ENCODE results near the gene TANGO6.

Gene TANGO6

GRCh38 chr16:68873635-68874471 lies 30.5 kb downstream of the TANGO6 start:
- DNase-seq, result no peak
- Histone ChIP-seq H3K9me3 (no peaks in the 10 kb centered on the region), H3K27me3 (no peaks in the 10 kb centered on the region), H3K36me3 (no peaks in the 10 kb centered on the region; the same call in none of the 2 replicates), H3K4me3 (ENCODE audit: low read depth, low read length) (no peak overlapping the region), H3K4me1 (no peaks in the 10 kb centered on the region)
- TF ChIP-seq CTCF (IDR thresholded peaks at IDR 0.05; ENCODE audit: low read depth, low read length), result no peak

- Histone ChIP-seq H3K4me3 (ENCODE audit: low read depth, low read length) (no peak overlapping the region), H3K27me3 (no peaks in the 10 kb centered on the region), H3K36me3 (no peaks in the 10 kb centered on the region; the same call in none of the 2 replicates), H3K4me1 (no peaks in the 10 kb centered on the region), H3K9me3 (no peaks in the 10 kb centered on the region)
- no peak for DNase-seq
- no peak for TF ChIP-seq CTCF (IDR thresholded peaks at IDR 0.05; ENCODE audit: low read depth, low read length)
Observed at GRCh38 chr16:68875871-68876270, 32.5 kb downstream of the TANGO6 start.

DNA sequence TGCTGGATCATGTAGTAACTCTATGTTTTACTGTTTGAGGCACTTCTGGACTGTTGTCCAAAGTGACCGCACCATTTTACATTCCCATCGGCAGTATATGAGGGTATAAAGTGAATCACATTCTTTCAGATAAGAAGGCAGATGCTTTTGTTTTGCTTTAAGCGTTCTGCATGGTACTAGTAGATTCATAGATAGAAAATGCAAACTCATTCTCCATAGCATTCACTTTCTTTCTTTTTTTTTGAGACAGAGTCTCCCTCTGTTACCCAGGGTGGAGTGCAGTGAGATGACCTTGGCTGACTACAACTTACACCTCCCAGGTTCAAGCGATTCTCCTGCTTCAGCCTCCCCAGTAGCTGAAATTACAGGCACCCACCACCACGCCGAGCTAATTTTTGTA lies 40.4 kb downstream of the TANGO6 start:
- Histone ChIP-seq H3K36me3 (no peaks in the 10 kb centered on the region), H3K27me3 (no peaks in the 10 kb centered on the region), H3K4me3 (ENCODE audit: low read depth, low read length) (no peak overlapping the region), H3K4me1 (no peaks in the 10 kb centered on the region; the same call in 1 of the 2 replicates), H3K9me3 (no peaks in the 10 kb centered on the region)
- no peak for DNase-seq
- no peak for TF ChIP-seq CTCF (IDR thresholded peaks at IDR 0.05; ENCODE audit: low read depth, low read length)

- no peak for DNase-seq
- no peaks in the 10 kb centered on the region; the same call in 1 of the 2 replicates for H3K4me1 ChIP-seq
- no peak overlapping the region for H3K4me3 ChIP-seq (ENCODE audit: low read depth, low read length)
- H3K36me3 ChIP-seq, result no peaks in the 10 kb centered on the region
- no peaks in the 10 kb centered on the region for H3K27me3 ChIP-seq
- no peaks in the 10 kb centered on the region for H3K9me3 ChIP-seq
- no peak for TF ChIP-seq CTCF (IDR thresholded peaks at IDR 0.05; ENCODE audit: low read depth, low read length)
Observed at GRCh38 chr16:68884401-68884800, 41.1 kb downstream of the TANGO6 start.

DNA sequence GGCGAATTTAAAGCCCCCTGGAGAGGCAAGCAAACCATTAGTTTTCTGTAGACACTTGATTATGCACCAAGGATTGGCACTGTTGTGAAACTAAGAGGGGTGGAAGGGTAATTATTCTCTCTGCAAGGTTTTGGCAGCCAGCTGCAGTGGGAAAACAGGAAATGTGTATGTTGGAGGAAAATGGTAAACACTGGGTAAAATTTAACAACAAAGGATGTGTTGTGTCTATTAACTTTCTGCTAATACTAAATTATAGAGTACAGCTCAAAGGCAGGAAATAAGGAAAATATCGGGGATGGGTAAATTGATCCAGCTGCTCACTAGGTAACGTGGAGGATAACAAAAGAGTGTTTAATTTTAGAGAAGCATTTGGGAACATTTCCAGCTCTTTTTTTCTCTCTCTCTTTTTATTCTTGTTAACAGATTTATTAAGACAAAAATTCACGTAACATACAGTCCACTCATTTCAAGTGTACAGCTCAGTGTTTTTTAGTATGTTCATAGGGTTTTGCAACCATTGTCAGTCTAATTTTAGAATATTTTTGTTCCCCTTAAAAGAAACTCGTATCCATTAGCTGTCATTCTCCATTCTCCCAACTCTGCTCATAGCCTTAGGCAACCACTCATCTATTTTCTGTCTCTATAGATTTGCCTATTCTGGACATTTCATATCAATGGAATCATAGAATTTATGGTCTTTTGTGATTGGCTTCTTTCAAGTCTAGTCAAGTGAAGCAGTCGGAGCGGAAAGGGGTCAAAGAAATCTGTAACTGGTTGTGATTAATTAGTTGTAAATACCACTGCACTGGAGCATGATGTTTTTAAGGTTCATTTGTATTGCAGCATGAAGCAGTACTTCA lies 41.8 kb downstream of the TANGO6 start:
- H3K4me1 ChIP-seq, result no peaks in the 10 kb centered on the region; the same call in 1 of the 2 replicates
- H3K36me3 ChIP-seq, result no peaks in the 10 kb centered on the region
- TF ChIP-seq CTCF (IDR thresholded peaks at IDR 0.05; ENCODE audit: low read depth, low read length), result no peak
- no peak for DNase-seq
- no peaks in the 10 kb centered on the region for H3K27me3 ChIP-seq
- H3K9me3 ChIP-seq, result no peaks in the 10 kb centered on the region
- no peak overlapping the region for H3K4me3 ChIP-seq (ENCODE audit: low read depth, low read length)

All from BE2C (cell line).